Natural killer cell (primary cell): Measurements from ENCODE around the gene HSPA12A. TPM values are rescaled to one million over a fixed set of nuclear protein-coding genes. Genes with fewer than 3 reads are reported as not detected.
A peak's percentile ranks its signal among the peaks of the same experiment; 100 is the strongest.

Source experiments
- ATAC-seq, 3 donors: fragments of 150-1000 bp in 2 of 3; fragments of 200-7000 bp in 1 of 3; cut with Tn5 transposase; 1 replicate in 1 of 3; 2 replicates in 2 of 3; pipeline ENCODE4 v1.10.0; 2021; ENCODE audit warnings: mild to moderate bottlenecking in 2 of 3, moderate library complexity in 2 of 3
- DNase-seq, 2 donors: peaks; one replicate each; pipeline versions ENCODE4 v3.0.0 to v3.0.0-alpha.2; 2013 to 2021; ENCODE audit warnings: mixed read lengths in 1 of 2
- H3K27ac ChIP-seq: one replicate; pipeline ENCODE4 v1.5.1; 2013; ENCODE audit warnings: mild to moderate bottlenecking, low read length
- H3K27me3 ChIP-seq: one replicate; pipeline ENCODE4 v1.6.1; 2013; ENCODE audit warnings: low read length; ENCODE audit not compliant: control insufficient read depth, insufficient read depth
- H3K36me3 ChIP-seq: one replicate; pipeline ENCODE4 v1.6.1; 2013; ENCODE audit warnings: low read length; ENCODE audit not compliant: control insufficient read depth, insufficient read depth
- H3K4me1 ChIP-seq: one replicate; pipeline ENCODE4 v1.6.1; 2013; ENCODE audit warnings: low read length; ENCODE audit not compliant: control insufficient read depth, insufficient read depth
- H3K4me3 ChIP-seq: one replicate; pipeline ENCODE4 v1.5.1; 2013; ENCODE audit warnings: low read length
- H3K9me3 ChIP-seq: one replicate; pipeline ENCODE4 v1.6.1; 2013; ENCODE audit warnings: low read length; ENCODE audit not compliant: control insufficient read depth, insufficient read depth
- H3K27ac Mint-ChIP-seq, 2 donors: one replicate each; pipeline ENCODE4 v1.8.0; 2022; ENCODE audit warnings: mild to moderate bottlenecking in 2 of 2, mixed read lengths in 2 of 2, moderate library complexity in 1 of 2
- H3K27me3 Mint-ChIP-seq, 2 donors: one replicate each; pipeline ENCODE4 v1.8.0; 2022; ENCODE audit warnings: low read depth in 2 of 2, mixed read lengths in 2 of 2
- H3K36me3 Mint-ChIP-seq: one replicate; pipeline ENCODE4 v1.8.0; 2022; ENCODE audit warnings: mixed read lengths
- H3K4me1 Mint-ChIP-seq, 2 donors: one replicate each; pipeline ENCODE4 v1.8.0; 2022; ENCODE audit warnings: mixed read lengths in 2 of 2
- H3K4me3 Mint-ChIP-seq: one replicate; pipeline ENCODE4 v1.8.0; 2022; ENCODE audit warnings: mild to moderate bottlenecking, moderate library complexity, mixed read lengths
- H3K9me3 Mint-ChIP-seq, 2 donors: one replicate each; pipeline ENCODE4 v1.8.0; 2022; ENCODE audit warnings: mixed read lengths in 2 of 2
- CTCF ChIP-seq: fragments of 200-600 bp; IDR thresholded peaks from one replicate; pipeline ENCODE4 v1.8.0; 2022; ENCODE audit warnings: antibody characterized with exemption
- WGBS: methylation state at CpG from one replicate; pipeline ENCODE4 v1.1.7; 2013; ENCODE audit warnings: missing lambda C conversion rate; ENCODE audit not compliant: insufficient coverage; 5-methylcytosine and 5-hydroxymethylcytosine counted together
- intact Hi-C: fragments of 100-400 bp; cut with micrococcal nuclease; formaldehyde crosslinking; loops from one replicate; pipeline ENCODE4 v1.14.2; 2022
- total RNA-seq, 4 donors: library from RNA; stranded (reverse); fragments of 120-200 nt in 1 of 4; gene quantifications; one replicate each; pipeline versions ENCODE4 v1.2.3 to v1.2.4, GENCODE V29; 2013 to 2022

Gene HSPA12A
- total RNA-seq, 3 donors from 2014 or later (not counting 1 experiment from before 2014, with no cell fraction given) = 0.43 TPM; not detected in 2

- no peak overlapping the region for H3K27ac ChIP-seq
- H3K27me3 ChIP-seq = peaks cover 3% of the 10 kb centered on the region
- Mint-ChIP-seq H3K9me3 (no peaks in the 10 kb centered on the region), H3K4me1 (no peaks in the 10 kb centered on the region), H3K27me3 (peaks cover 8% of the 10 kb centered on the region in 2 donors), H3K27ac (no peak overlapping the region), H3K4me3 (no peak overlapping the region), H3K36me3 (no peaks in the 10 kb centered on the region)
- no peaks in the 10 kb centered on the region for H3K4me1 ChIP-seq
- TF ChIP-seq CTCF = no peak
- WGBS = 86% methylated on average over 1 of the region's 2 CpGs
- H3K9me3 ChIP-seq = no peaks in the 10 kb centered on the region
- H3K4me3 ChIP-seq = no peak overlapping the region
- no peaks in the 10 kb centered on the region for H3K36me3 ChIP-seq
- DNase-seq (no peak), ATAC-seq (no peak)
- intact Hi-C loops = no loop called here
These were observed 24.3 kb downstream of the HSPA12A start for GRCh38 chr10:116718058-116718457.

DNA sequence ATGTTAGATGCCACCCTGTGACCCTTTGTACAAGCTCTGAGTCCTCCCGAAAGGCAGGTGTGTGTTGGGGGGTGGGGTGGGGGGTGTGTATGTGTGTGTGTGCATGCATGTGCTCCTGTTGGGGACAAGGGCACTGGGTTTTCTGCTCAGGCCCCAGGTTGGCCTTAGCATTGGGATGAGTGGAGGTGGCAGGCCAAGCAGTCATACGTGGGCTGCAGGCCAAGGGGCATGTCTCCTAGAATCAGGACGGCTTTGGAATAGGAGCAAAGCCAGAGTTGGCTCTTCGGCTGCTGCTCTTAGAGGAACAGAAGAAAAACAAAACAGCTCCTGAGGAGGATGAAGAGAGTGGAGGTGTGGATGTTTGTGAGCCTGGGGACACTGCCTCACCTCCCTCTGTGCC lies 26.0 kb downstream of the HSPA12A start:
- H3K36me3 Mint-ChIP-seq = no peaks in the 10 kb centered on the region
- no peak for DNase-seq
- no peaks in the 10 kb centered on the region for H3K9me3 ChIP-seq
- H3K27me3 Mint-ChIP-seq = peaks cover 5 to 8% of the 10 kb centered on the region in 2 donors
- H3K4me3 Mint-ChIP-seq = no peak overlapping the region
- H3K4me1 Mint-ChIP-seq = no peaks in the 10 kb centered on the region
- no peak overlapping the region for H3K4me3 ChIP-seq
- TF ChIP-seq CTCF = no peak
- H3K27ac ChIP-seq = no peak overlapping the region
- H3K9me3 Mint-ChIP-seq = no peaks in the 10 kb centered on the region
- intact Hi-C loops = no loop called here
- H3K27me3 ChIP-seq = peaks cover 3% of the 10 kb centered on the region
- H3K4me1 ChIP-seq = no peaks in the 10 kb centered on the region
- H3K27ac Mint-ChIP-seq = no peak overlapping the region
- ATAC-seq = no peak
- H3K36me3 ChIP-seq = no peaks in the 10 kb centered on the region
- 70% methylated on average over 4 of the region's 4 CpGs for WGBS

- no peaks in the 10 kb centered on the region for H3K4me1 ChIP-seq
- WGBS = 78% methylated on average over 4 of the region's 4 CpGs
- no peak overlapping the region for H3K27ac ChIP-seq
- peaks cover 3% of the 10 kb centered on the region for H3K27me3 ChIP-seq
- ATAC-seq (peak in 1 of 3 donors; percentile 21), DNase-seq (no peak)
- Mint-ChIP-seq H3K4me3 (no peak overlapping the region), H3K36me3 (no peaks in the 10 kb centered on the region), H3K4me1 (no peaks in the 10 kb centered on the region), H3K27me3 (peaks cover 5 to 8% of the 10 kb centered on the region in 2 donors), H3K9me3 (no peaks in the 10 kb centered on the region), H3K27ac (no peak overlapping the region)
- no peaks in the 10 kb centered on the region for H3K9me3 ChIP-seq
- intact Hi-C loops = no loop called here
- no peaks in the 10 kb centered on the region for H3K36me3 ChIP-seq
- no peak for TF ChIP-seq CTCF
- H3K4me3 ChIP-seq = no peak overlapping the region
These were observed 26.5 kb downstream of the HSPA12A start for GRCh38 chr10:116715839-116716377.

DNA sequence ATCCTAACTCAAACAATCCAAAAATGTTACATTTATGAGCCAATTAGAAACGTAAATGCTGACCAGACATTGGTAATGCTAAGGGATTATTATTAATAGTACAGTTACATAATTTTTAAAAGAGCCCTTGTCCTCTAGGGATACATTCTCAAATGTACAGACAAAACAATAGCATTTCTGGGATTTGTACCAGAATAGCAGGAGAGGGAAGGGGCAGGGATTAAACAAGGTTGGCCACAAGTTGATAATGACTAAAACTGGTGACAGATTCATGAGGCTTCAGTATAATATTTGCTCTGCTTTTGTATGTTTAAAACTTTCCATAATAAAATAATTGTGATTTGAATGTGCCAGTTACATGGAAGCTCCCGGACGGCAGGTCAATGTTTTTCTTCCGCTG lies 27.0 kb downstream of the HSPA12A start:
- Mint-ChIP-seq H3K27ac (no peak overlapping the region), H3K4me3 (no peak overlapping the region), H3K9me3 (no peaks in the 10 kb centered on the region), H3K4me1 (no peaks in the 10 kb centered on the region), H3K36me3 (no peaks in the 10 kb centered on the region), H3K27me3 (peaks cover 5 to 8% of the 10 kb centered on the region in 2 donors)
- Histone ChIP-seq H3K4me1 (no peaks in the 10 kb centered on the region), H3K27me3 (peaks cover 3% of the 10 kb centered on the region), H3K27ac (no peak overlapping the region), H3K9me3 (no peaks in the 10 kb centered on the region), H3K4me3 (no peak overlapping the region), H3K36me3 (no peaks in the 10 kb centered on the region)
- ATAC-seq (no peak), DNase-seq (no peak)
- no peak for TF ChIP-seq CTCF
- intact Hi-C loops = no loop called here
- 89% methylated on average over 3 of the region's 4 CpGs for WGBS
